SK-N-SH treated with all-trans-retinoic acid at 6 μM for 48 hours (cell line): ENCODE results near the gene EPN2.

Experiments used
- ARNTL ChIP-seq: fragments of 450-650 bp; formaldehyde crosslinking; IDR thresholded peaks from 2 replicates; pipeline ENCODE4 v1.5.0; 2020; ENCODE audit warnings: low read depth, mild to moderate bottlenecking, moderate library complexity, borderline replicate concordance
- GLIS3 ChIP-seq: fragments of 250-450 bp; sonication (Bioruptor Pico); IDR thresholded peaks from 2 replicates; pipeline ENCODE4 v1.5.0; 2020; ENCODE audit warnings: mild to moderate bottlenecking, moderate library complexity
- ISL1 ChIP-seq: fragments of 250-450 bp; sonication (Bioruptor Pico); IDR thresholded peaks from 2 replicates; pipeline ENCODE4 v2.1.2; 2022; ENCODE audit warnings: mild to moderate bottlenecking, moderate library complexity
- RARB ChIP-seq: fragments of 250-450 bp; sonication (Bioruptor Pico); IDR thresholded peaks from 2 replicates; pipeline ENCODE4 v1.8.0; 2021; ENCODE audit warnings: mild to moderate bottlenecking, moderate library complexity
- TCF4 ChIP-seq: fragments of 250-450 bp; sonication (Bioruptor Pico); IDR thresholded peaks from 2 replicates; pipeline ENCODE4 v1.8.0; 2021; ENCODE audit warnings: mild to moderate bottlenecking, moderate library complexity, borderline replicate concordance

- TF ChIP-seq ARNTL (CRISPR knock-in tag) (no peak), RARB (CRISPR knock-in tag) (no peak), GLIS3 (no peak), TCF4 (CRISPR knock-in tag) (no peak), ISL1 (CRISPR knock-in tag) (no peak)
Measured at GRCh38 chr17:19318611-19319010, 81.4 kb downstream of the EPN2 start.
